Measurements from ENCODE around the gene DIRAS1. TPM values are rescaled to one million over a fixed set of nuclear protein-coding genes. Genes with fewer than 3 reads are reported as not detected.

DIRAS1 gene
- total RNA-seq, 4 donors from 2014 or later, result 0.62 to 2.5 (median 2.0) TPM; not detected in 1

- Histone ChIP-seq H3K36me3 (peaks cover 0 to 29% of the 10 kb centered on the region in 2 donors), H3K9me3 (no peaks in the 10 kb centered on the region), H3K4me1 (peaks cover 0 to 6% of the 10 kb centered on the region in 2 donors), H3K4me3 (no peak overlapping the region), H3K27ac (no peak overlapping the region), H3K27me3 (no peaks in the 10 kb centered on the region)
- in situ Hi-C loops (cut with MboI; ENCODE audit: low sequenced_read_pairs in 4 of 4), result loop anchor here in 1 of 4 donors (5.0 kb wide), 1 partner anchor 99 kb away; no protein-coding TSS in a partner anchor
- TF ChIP-seq CTCF (IDR thresholded peaks at IDR 0.05 in 4 of 5, conservative IDR thresholded peaks at IDR 0.05 in 1 of 5) (no peak), POLR2A (IDR thresholded peaks at IDR 0.05) (no peak)
- DNase-seq (no peak), ATAC-seq (no peak)
- intact Hi-C loops (cut with DNase I; ENCODE audit: low total_unique reads), result no loop called here
These were observed 30.3 kb upstream of the DIRAS1 start for GRCh38 chr19:2751438-2751830.

- ATAC-seq (no peak), DNase-seq (no peak)
- Histone ChIP-seq H3K9me3 (no peaks in the 10 kb centered on the region), H3K4me1 (peaks cover 0 to 6% of the 10 kb centered on the region in 2 donors), H3K4me3 (no peak overlapping the region), H3K36me3 (peaks cover 0 to 25% of the 10 kb centered on the region in 2 donors), H3K27me3 (no peaks in the 10 kb centered on the region), H3K27ac (no peak overlapping the region)
- in situ Hi-C loops (cut with MboI; ENCODE audit: low sequenced_read_pairs in 4 of 4) (loop anchor here in 1 of 4 donors (5.0 kb wide), 1 partner anchor 99 kb away; no protein-coding TSS in a partner anchor), intact Hi-C loops (cut with DNase I; ENCODE audit: low total_unique reads) (no loop called here)
- TF ChIP-seq CTCF (IDR thresholded peaks at IDR 0.05 in 4 of 5, conservative IDR thresholded peaks at IDR 0.05 in 1 of 5) (no peak), POLR2A (IDR thresholded peaks at IDR 0.05) (no peak)
These were observed 29.8 kb upstream of the DIRAS1 start for GRCh38 chr19:2750808-2751437.

- Histone ChIP-seq H3K4me1 (peaks cover 0 to 6% of the 10 kb centered on the region in 2 donors), H3K27ac (no peak overlapping the region), H3K4me3 (no peak overlapping the region), H3K36me3 (no peaks in the 10 kb centered on the region), H3K27me3 (no peaks in the 10 kb centered on the region), H3K9me3 (no peaks in the 10 kb centered on the region)
- intact Hi-C loops (cut with DNase I; ENCODE audit: low total_unique reads), result no loop called here
- in situ Hi-C loops (cut with MboI; ENCODE audit: low sequenced_read_pairs in 4 of 4), result loop anchor here in 3 of 4 donors (5.0 to 10.0 kb wide), 2 partner anchors 93 to 100 kb away; no protein-coding TSS in a partner anchor
- DNase-seq (no peak), ATAC-seq (no peak)
- TF ChIP-seq CTCF (IDR thresholded peaks at IDR 0.05 in 4 of 5, conservative IDR thresholded peaks at IDR 0.05 in 1 of 5), result no peak
These were observed 26.2 kb upstream of the DIRAS1 start for GRCh38 chr19:2747349-2747748.

GRCh38 chr19:2744113-2744512 is 22.9 kb upstream of the DIRAS1 start:
- Histone ChIP-seq H3K4me3 (no peak overlapping the region), H3K27me3 (no peaks in the 10 kb centered on the region), H3K4me1 (peaks cover 2 to 8% of the 10 kb centered on the region in 2 donors), H3K27ac (no peak overlapping the region), H3K9me3 (no peaks in the 10 kb centered on the region), H3K36me3 (no peaks in the 10 kb centered on the region)
- ATAC-seq, result no peak
- TF ChIP-seq CTCF (IDR thresholded peaks at IDR 0.05 in 4 of 5, conservative IDR thresholded peaks at IDR 0.05 in 1 of 5) (no peak), POLR2A (IDR thresholded peaks at IDR 0.05) (no peak)
- no peak for DNase-seq
- intact Hi-C loops (cut with DNase I; ENCODE audit: low total_unique reads) (loop anchor here (5.0 kb wide), 1 partner anchor 1018 kb away; the partner anchor contains the start of genes APBA3 and MRPL54), in situ Hi-C loops (cut with MboI; ENCODE audit: low sequenced_read_pairs in 4 of 4) (loop anchor here in 2 of 4 donors (10.0 kb wide), 1 partner anchor 89 kb away; no protein-coding TSS in a partner anchor)
